ENCODE results near the gene GPA33. TPM values are rescaled to one million over a fixed set of nuclear protein-coding genes. Genes with fewer than 3 reads are reported as not detected.
A peak's percentile ranks its signal among the peaks of the same experiment; 100 is the strongest.

The GPA33 gene
- total and polyA plus RNA-seq, 2 experiments from 2014 or later = 1.5 to 5.8 TPM

DNA sequence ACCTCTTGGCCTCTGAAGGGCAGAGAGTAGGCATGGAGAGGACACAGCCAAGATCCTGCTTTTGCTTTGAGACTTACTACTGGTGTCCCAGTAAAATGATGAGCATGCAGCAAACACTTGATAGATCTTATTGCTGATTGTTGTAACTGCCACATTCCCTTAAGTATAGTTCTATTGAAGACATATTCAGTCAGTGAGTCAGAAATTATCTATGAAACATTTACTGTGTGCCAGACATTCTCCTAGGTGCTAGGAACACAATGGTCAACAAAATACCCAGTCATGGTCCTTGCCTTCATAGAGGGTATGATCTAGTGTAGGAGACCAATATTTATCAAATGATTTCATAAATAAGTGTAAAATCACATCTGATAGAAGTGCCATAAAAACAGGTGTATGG is 17.3 kb upstream of the GPA33 start:
- peaks cover 8% of the 10 kb centered on the region for H3K4me1 ChIP-seq (ENCODE audit: insufficient read depth)
- no peaks in the 10 kb centered on the region for H4K20me1 ChIP-seq (ENCODE audit: insufficient read depth, poor library complexity, severe bottlenecking)
- H3K9me2 ChIP-seq (replicated peaks; ENCODE audit: insufficient read depth) = no peaks in the 10 kb centered on the region
- no peak for DNase-seq (ENCODE audit: low spot score)
- H3K36me3 ChIP-seq (replicated peaks; ENCODE audit: insufficient read depth, low read depth) = no peaks in the 10 kb centered on the region
- no peak for TF ChIP-seq EZH2 (IDR thresholded peaks at IDR 0.05; ENCODE audit: borderline replicate concordance)
- no peak for TF ChIP-seq EZH2phosphoT487 (IDR thresholded peaks at IDR 0.05; ENCODE audit: low read depth, severe bottlenecking, unreplicated experiment)
- TF ChIP-seq, protein P1, sequence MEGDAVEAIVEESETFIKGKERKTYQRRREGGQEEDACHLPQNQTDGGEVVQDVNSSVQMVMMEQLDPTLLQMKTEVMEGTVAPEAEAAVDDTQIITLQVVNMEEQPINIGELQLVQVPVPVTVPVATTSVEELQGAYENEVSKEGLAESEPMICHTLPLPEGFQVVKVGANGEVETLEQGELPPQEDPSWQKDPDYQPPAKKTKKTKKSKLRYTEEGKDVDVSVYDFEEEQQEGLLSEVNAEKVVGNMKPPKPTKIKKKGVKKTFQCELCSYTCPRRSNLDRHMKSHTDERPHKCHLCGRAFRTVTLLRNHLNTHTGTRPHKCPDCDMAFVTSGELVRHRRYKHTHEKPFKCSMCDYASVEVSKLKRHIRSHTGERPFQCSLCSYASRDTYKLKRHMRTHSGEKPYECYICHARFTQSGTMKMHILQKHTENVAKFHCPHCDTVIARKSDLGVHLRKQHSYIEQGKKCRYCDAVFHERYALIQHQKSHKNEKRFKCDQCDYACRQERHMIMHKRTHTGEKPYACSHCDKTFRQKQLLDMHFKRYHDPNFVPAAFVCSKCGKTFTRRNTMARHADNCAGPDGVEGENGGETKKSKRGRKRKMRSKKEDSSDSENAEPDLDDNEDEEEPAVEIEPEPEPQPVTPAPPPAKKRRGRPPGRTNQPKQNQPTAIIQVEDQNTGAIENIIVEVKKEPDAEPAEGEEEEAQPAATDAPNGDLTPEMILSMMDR (IDR thresholded peaks at IDR 0.05; ENCODE audit: poor library complexity) = no peak
- no peaks in the 10 kb centered on the region for H3K9me3 ChIP-seq (ENCODE audit: low read depth)
- H3K79me2 ChIP-seq = no peaks in the 10 kb centered on the region
- no peaks in the 10 kb centered on the region for H3K27me3 ChIP-seq
- no peak overlapping the region for H2AFZ ChIP-seq
- no peak overlapping the region for H3K4me2 ChIP-seq
- H3K27ac ChIP-seq = no peak overlapping the region
- no peak overlapping the region for H3K4me3 ChIP-seq

- H3K9me3 ChIP-seq (ENCODE audit: low read depth) = no peaks in the 10 kb centered on the region
- peak overlapping the region; percentile 8 for H3K27ac ChIP-seq
- TF ChIP-seq, protein P1 (IDR thresholded peaks at IDR 0.05; ENCODE audit: poor library complexity) = no peak
- no peak for TF ChIP-seq EZH2phosphoT487 (IDR thresholded peaks at IDR 0.05; ENCODE audit: low read depth, severe bottlenecking, unreplicated experiment)
- TF ChIP-seq EZH2 (IDR thresholded peaks at IDR 0.05; ENCODE audit: borderline replicate concordance) = no peak
- peaks cover 8% of the 10 kb centered on the region for H3K4me1 ChIP-seq (ENCODE audit: insufficient read depth)
- H3K27me3 ChIP-seq = no peaks in the 10 kb centered on the region
- H3K9me2 ChIP-seq (replicated peaks; ENCODE audit: insufficient read depth) = no peaks in the 10 kb centered on the region
- H2AFZ ChIP-seq = no peak overlapping the region
- 63% methylated on average over 4 of the region's 4 CpGs for WGBS (ENCODE audit: low lambda C conversion rate, missing lambda C conversion rate)
- no peaks in the 10 kb centered on the region for H3K79me2 ChIP-seq
- no peak for DNase-seq (ENCODE audit: low spot score)
- H4K20me1 ChIP-seq (ENCODE audit: insufficient read depth, poor library complexity, severe bottlenecking) = no peaks in the 10 kb centered on the region
- H3K36me3 ChIP-seq (replicated peaks; ENCODE audit: insufficient read depth, low read depth) = no peaks in the 10 kb centered on the region
- no peak overlapping the region for H3K4me2 ChIP-seq
- no peak overlapping the region for H3K4me3 ChIP-seq
Measured at GRCh38 chr1:167106119-167106461, 15.9 kb upstream of the GPA33 start.

DNA sequence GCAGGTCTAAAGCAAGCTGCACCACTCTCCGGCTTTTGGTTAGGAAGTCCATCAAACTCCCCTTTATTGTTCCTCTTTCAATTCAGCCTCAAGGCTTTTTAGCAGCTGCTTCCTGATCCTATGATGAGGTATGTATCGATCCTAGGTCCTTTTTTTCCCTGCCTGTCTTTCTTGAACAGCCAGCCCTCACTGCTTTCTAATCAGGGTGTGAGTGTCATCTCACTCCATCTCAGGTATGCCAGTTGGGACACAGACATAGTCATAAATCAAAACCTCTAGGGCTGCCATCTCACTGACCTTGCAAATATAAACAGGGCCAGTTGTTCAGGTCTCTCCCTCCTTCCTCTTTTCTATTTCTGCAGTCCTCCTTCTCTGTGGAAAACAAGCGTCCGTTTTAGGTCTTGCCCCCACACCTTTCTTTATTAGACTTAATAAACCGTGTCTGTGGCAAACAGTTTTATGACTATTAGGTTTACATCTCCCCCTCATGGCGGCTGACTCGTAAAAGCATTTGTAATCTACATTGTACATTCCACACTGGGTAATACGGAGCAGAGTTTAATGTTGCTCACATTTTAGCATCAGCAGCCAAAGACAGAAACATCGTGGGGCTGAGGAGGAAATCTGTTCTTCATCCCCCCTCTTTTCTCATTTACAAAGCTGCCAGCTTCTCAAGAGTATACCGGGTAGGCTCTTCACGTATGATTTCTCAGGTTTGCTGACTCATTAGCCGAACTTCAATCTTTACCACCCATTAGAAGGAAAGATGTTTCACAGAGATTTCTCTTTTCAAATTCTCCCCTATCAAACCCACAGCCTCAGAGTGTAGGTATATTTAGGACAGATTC is 15.3 kb upstream of the GPA33 start:
- Histone ChIP-seq H3K9me3 (ENCODE audit: low read depth) (no peaks in the 10 kb centered on the region), H3K4me1 (ENCODE audit: insufficient read depth) (peaks cover 8% of the 10 kb centered on the region), H3K79me2 (no peaks in the 10 kb centered on the region), H2AFZ (no peak overlapping the region), H3K9me2 (replicated peaks; ENCODE audit: insufficient read depth) (no peaks in the 10 kb centered on the region), H3K36me3 (replicated peaks; ENCODE audit: insufficient read depth, low read depth) (no peaks in the 10 kb centered on the region), H3K4me3 (no peak overlapping the region), H3K27ac (peak overlapping the region; percentile 8), H3K27me3 (no peaks in the 10 kb centered on the region), H3K4me2 (peak overlapping the region; percentile 56), H4K20me1 (ENCODE audit: insufficient read depth, poor library complexity, severe bottlenecking) (no peaks in the 10 kb centered on the region)
- WGBS (ENCODE audit: low lambda C conversion rate, missing lambda C conversion rate) = 26% methylated on average over 12 of the region's 12 CpGs
- no peak for DNase-seq (ENCODE audit: low spot score)
- TF ChIP-seq EZH2phosphoT487 (IDR thresholded peaks at IDR 0.05; ENCODE audit: low read depth, severe bottlenecking, unreplicated experiment) = no peak
- TF ChIP-seq, protein P1 (IDR thresholded peaks at IDR 0.05; ENCODE audit: poor library complexity) = no peak
- TF ChIP-seq EZH2 (IDR thresholded peaks at IDR 0.05; ENCODE audit: borderline replicate concordance) = no peak
